PFSK-1 (cell line): ENCODE measurements around the gene OR56B4.

Source experiments
- POLR2AphosphoS5 ChIP-seq: IDR thresholded peaks from 2 replicates; pipeline ENCODE4 v1.6.1; 2012; ENCODE audit warnings: low read depth, mild to moderate bottlenecking, control low read depth, low read length, moderate library complexity
- REST ChIP-seq, 2 experiments: IDR thresholded peaks; 2 replicates each; pipeline versions ENCODE4 v1.6.1 to v1.8.0; 2011 to 2012; ENCODE audit warnings: low read depth in 2 of 2, low read length in 2 of 2, control low read depth in 1 of 2, inconsistent platforms in 1 of 2, mild to moderate bottlenecking in 1 of 2, moderate library complexity in 1 of 2; ENCODE audit not compliant: insufficient read depth in 1 of 2
- SIN3A ChIP-seq: IDR thresholded peaks from 2 replicates; pipeline ENCODE4 v1.6.1; 2012; ENCODE audit warnings: mild to moderate bottlenecking, low read length, moderate library complexity, borderline replicate concordance; ENCODE audit not compliant: insufficient read depth

DNA sequence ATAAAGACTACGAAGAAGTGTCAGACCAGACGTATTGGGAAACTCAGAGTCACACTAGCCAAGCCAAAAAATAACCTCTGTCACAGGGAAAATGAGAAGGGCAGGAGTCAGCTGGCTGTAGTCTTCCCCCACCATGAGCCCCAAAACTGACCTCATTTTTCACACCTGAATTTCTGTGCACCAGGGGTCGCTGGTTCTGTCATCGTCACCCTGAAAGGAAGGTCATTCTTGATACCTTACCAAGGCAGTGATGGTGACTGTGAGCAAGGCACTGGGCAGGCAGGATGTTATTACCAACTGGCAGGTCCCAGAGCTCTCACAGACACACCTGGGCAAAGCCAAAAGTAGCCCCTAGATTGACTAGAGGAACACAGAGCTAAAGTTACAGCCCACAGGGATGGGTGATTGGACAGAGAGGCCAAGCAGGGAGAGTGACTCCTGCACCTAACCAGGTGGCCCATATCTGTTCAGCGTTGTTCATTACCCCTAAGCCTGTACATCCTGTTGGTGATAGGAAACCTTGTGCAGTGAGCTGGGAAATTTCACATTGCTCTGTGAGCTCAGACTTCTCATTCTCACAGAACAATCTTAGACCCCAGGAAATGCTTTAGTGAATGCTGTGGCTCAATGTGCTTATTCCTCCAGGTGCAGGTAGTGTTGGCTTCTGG, 44.7 kb upstream of the OR56B4 start:
- no peak for TF ChIP-seq POLR2AphosphoS5
- TF ChIP-seq REST (IDR thresholded peaks at IDR 0.05; ENCODE audit: insufficient read depth in 1 of 2, low read depth in 2 of 2, low read length in 2 of 2): no peak
- TF ChIP-seq SIN3A: no peak
